Activated naive CD8-positive, alpha-beta T cell treated with anti-CD3 and anti-CD28 coated beads, Interleukin-2, amount 50 U/mL, for 16 hours (primary cell): Measurements from ENCODE around the gene GSC2.

Source experiments
- DNase-seq: peaks from one replicate; pipeline ENCODE4 v3.0.0-alpha.2; 2020; ENCODE audit warnings: low read depth, low spot score

GSC2 gene

GRCh38 chr22:19149991-19150390 lies at the start of gene GSC2:
TSS of gene GSC2 (minus strand) at chr22:19150292. CDS start at chr22:19150283, 9 bp downstream.
- no peak for DNase-seq

- no peak for DNase-seq
Observed at GRCh38 chr22:19199479-19199878, 49.4 kb upstream of the GSC2 start.

GRCh38 chr22:19197997-19198865 lies 48.1 kb upstream of the GSC2 start:
- no peak for DNase-seq

GRCh38 chr22:19196841-19197612 lies 46.9 kb upstream of the GSC2 start:
- no peak for DNase-seq

GRCh38 chr22:19195796-19196731 lies 46.0 kb upstream of the GSC2 start:
- no peak for DNase-seq

- no peak for DNase-seq
Observed at GRCh38 chr22:19194766-19195536, 44.9 kb upstream of the GSC2 start.

- DNase-seq, result no peak
Observed at GRCh38 chr22:19193879-19194278, 43.8 kb upstream of the GSC2 start.

GRCh38 chr22:19187716-19188563 lies 37.8 kb upstream of the GSC2 start:
- DNase-seq, result no peak

GRCh38 chr22:19184276-19184997 lies 34.3 kb upstream of the GSC2 start:
- no peak for DNase-seq

- DNase-seq, result no peak
Observed at GRCh38 chr22:19183216-19183615, 33.1 kb upstream of the GSC2 start.

- no peak for DNase-seq
Observed at GRCh38 chr22:19182472-19183157, 32.5 kb upstream of the GSC2 start.

- DNase-seq, result no peak
Observed at GRCh38 chr22:19181786-19182471, 31.8 kb upstream of the GSC2 start.

GRCh38 chr22:19180740-19181410 lies 30.8 kb upstream of the GSC2 start:
- no peak for DNase-seq

GRCh38 chr22:19180234-19180633 lies 30.1 kb upstream of the GSC2 start:
- DNase-seq, result no peak

GRCh38 chr22:19179497-19180048 lies 29.5 kb upstream of the GSC2 start:
- no peak for DNase-seq

GRCh38 chr22:19178657-19179496 lies 28.8 kb upstream of the GSC2 start, which contains the start of gene SLC25A1:
TSS of gene SLC25A1 (minus strand) at chr22:19178736. CDS start at chr22:19178673, 63 bp downstream.
- peak; percentile 53 for DNase-seq
